Measurements from ENCODE around the gene BARD1. TPM values are rescaled to one million over a fixed set of nuclear protein-coding genes. Genes with fewer than 3 reads are reported as not detected.

BARD1 gene
- total and polyA plus RNA-seq, 2 donors (not counting 1 experiment from before 2014, with no cell fraction given), result 4.3 to 20.7 TPM

DNA sequence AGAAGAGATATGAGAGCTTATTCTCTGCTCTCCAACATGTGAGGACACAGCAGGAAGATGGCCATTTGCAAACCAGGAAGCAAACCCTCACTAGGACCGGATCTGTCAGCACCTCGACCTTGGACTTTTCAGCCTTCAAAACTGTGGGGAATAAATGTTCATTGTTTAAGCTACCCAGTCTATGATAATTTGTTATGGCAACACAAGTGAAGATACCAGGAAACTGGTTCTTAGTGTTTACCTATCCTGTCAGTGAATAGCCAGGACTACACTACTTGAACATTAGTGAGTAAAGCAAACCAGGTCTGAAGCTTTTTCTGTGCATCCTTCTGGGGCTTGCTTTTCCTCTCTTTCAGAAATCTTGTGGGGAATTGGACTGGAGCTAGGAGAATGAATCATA, 44.4 kb upstream of the BARD1 start:
- CTCF ChIA-PET, result no interaction called here
- Mint-ChIP-seq H3K9me3 (ENCODE audit: insufficient read depth) (no peaks in the 10 kb centered on the region), H3K4me3 (no peak overlapping the region), H3K27ac (no peak overlapping the region), H3K27me3 (no peaks in the 10 kb centered on the region), H3K4me1 (no peaks in the 10 kb centered on the region)
- H3K9me3 ChIP-seq (ENCODE audit: control extremely low read depth in 1 of 3, control insufficient read depth in 2 of 3, insufficient read depth in 1 of 3, low read length in 2 of 3), result peaks cover 0 to 1% (median 0%) of the 10 kb centered on the region in 3 donors
- H3K36me3 ChIP-seq (replicated peaks in 1 of 2; ENCODE audit: control extremely low read depth in 1 of 2, control insufficient read depth in 1 of 2, extremely low read depth in 1 of 2, insufficient read depth in 2 of 2, low read length in 1 of 2), result no peaks in the 10 kb centered on the region
- no peak overlapping the region for H3K9ac ChIP-seq (ENCODE audit: low read length)
- no peak for TF ChIP-seq EZH2 (IDR thresholded peaks at IDR 0.05; ENCODE audit: borderline replicate concordance, insufficient read depth, low read depth, low read length, poor library complexity, severe bottlenecking)
- TF ChIP-seq, protein P1, sequence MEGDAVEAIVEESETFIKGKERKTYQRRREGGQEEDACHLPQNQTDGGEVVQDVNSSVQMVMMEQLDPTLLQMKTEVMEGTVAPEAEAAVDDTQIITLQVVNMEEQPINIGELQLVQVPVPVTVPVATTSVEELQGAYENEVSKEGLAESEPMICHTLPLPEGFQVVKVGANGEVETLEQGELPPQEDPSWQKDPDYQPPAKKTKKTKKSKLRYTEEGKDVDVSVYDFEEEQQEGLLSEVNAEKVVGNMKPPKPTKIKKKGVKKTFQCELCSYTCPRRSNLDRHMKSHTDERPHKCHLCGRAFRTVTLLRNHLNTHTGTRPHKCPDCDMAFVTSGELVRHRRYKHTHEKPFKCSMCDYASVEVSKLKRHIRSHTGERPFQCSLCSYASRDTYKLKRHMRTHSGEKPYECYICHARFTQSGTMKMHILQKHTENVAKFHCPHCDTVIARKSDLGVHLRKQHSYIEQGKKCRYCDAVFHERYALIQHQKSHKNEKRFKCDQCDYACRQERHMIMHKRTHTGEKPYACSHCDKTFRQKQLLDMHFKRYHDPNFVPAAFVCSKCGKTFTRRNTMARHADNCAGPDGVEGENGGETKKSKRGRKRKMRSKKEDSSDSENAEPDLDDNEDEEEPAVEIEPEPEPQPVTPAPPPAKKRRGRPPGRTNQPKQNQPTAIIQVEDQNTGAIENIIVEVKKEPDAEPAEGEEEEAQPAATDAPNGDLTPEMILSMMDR (IDR thresholded peaks at IDR 0.05), result no peak
- no peak overlapping the region for H3K4me3 ChIP-seq (ENCODE audit: control extremely low read depth in 1 of 5, extremely low read depth in 1 of 5, insufficient read depth in 1 of 5, low read depth in 2 of 5, low read length in 4 of 5)
- no peak overlapping the region for H3K27ac ChIP-seq (ENCODE audit: low read length in 2 of 2)
- WGBS (ENCODE audit: insufficient coverage), result no CpG with 5 or more reads among the region's 2 CpGs
- DNase-seq, result no peak
- no peaks in the 10 kb centered on the region for H4K20me1 ChIP-seq (ENCODE audit: control insufficient read depth, insufficient read depth, low read length, poor library complexity, severe bottlenecking)
- POLR2A ChIA-PET, result no interaction called here
- no peak overlapping the region for H2AFZ ChIP-seq (ENCODE audit: insufficient read depth, low read depth, low read length, poor library complexity, severe bottlenecking)
- H3K4me1 ChIP-seq (ENCODE audit: control insufficient read depth in 2 of 2, insufficient read depth in 2 of 2, low read length in 2 of 2), result no peaks in the 10 kb centered on the region
- H3K79me2 ChIP-seq (ENCODE audit: control insufficient read depth, insufficient read depth, low read length), result no peaks in the 10 kb centered on the region
- intact Hi-C loops (cut with micrococcal nuclease), result no loop called here
- H3K27me3 ChIP-seq (replicated peaks in 1 of 4; ENCODE audit: control extremely low read depth in 1 of 4, control insufficient read depth in 3 of 4, insufficient read depth in 4 of 4, low read length in 3 of 4), result no peaks in the 10 kb centered on the region
- no peak overlapping the region for H3K4me2 ChIP-seq (replicated peaks; ENCODE audit: low read depth, low read length, poor library complexity, severe bottlenecking)
- ATAC-seq (ENCODE audit: low read depth), result no peak

GRCh38 chr2:214843823-214844222, 34.3 kb upstream of the BARD1 start:
- ChIA-PET POLR2A (no interaction called here), CTCF (no interaction called here)
- H3K27ac Mint-ChIP-seq, result no peak overlapping the region
- ATAC-seq (ENCODE audit: low read depth), result no peak
- no peak overlapping the region for H3K27ac ChIP-seq (ENCODE audit: low read length in 2 of 2)
- no peaks in the 10 kb centered on the region for H3K36me3 ChIP-seq (replicated peaks in 1 of 2; ENCODE audit: control extremely low read depth in 1 of 2, control insufficient read depth in 1 of 2, extremely low read depth in 1 of 2, insufficient read depth in 2 of 2, low read length in 1 of 2)
- no CpG with 5 or more reads among the region's 2 CpGs for WGBS (ENCODE audit: insufficient coverage)
- intact Hi-C loops (cut with micrococcal nuclease), result no loop called here
- H3K4me3 Mint-ChIP-seq, result no peak overlapping the region
- no peak overlapping the region for H3K4me2 ChIP-seq (replicated peaks; ENCODE audit: low read depth, low read length, poor library complexity, severe bottlenecking)
- peaks cover 5% of the 10 kb centered on the region for H3K4me1 Mint-ChIP-seq
- no peaks in the 10 kb centered on the region for H3K27me3 ChIP-seq (replicated peaks in 1 of 4; ENCODE audit: control extremely low read depth in 1 of 4, control insufficient read depth in 3 of 4, insufficient read depth in 4 of 4, low read length in 3 of 4)
- TF ChIP-seq, protein P1 (IDR thresholded peaks at IDR 0.05), result no peak
- no peak for TF ChIP-seq EZH2 (IDR thresholded peaks at IDR 0.05; ENCODE audit: borderline replicate concordance, insufficient read depth, low read depth, low read length, poor library complexity, severe bottlenecking)
- H2AFZ ChIP-seq (ENCODE audit: insufficient read depth, low read depth, low read length, poor library complexity, severe bottlenecking), result no peak overlapping the region
- no peak overlapping the region for H3K9ac ChIP-seq (ENCODE audit: low read length)
- no peaks in the 10 kb centered on the region for H3K27me3 Mint-ChIP-seq
- H4K20me1 ChIP-seq (ENCODE audit: control insufficient read depth, insufficient read depth, low read length, poor library complexity, severe bottlenecking), result no peaks in the 10 kb centered on the region
- H3K79me2 ChIP-seq (ENCODE audit: control insufficient read depth, insufficient read depth, low read length), result no peaks in the 10 kb centered on the region
- peaks cover 1 to 11% (median 6%) of the 10 kb centered on the region in 3 donors for H3K9me3 ChIP-seq (ENCODE audit: control extremely low read depth in 1 of 3, control insufficient read depth in 2 of 3, insufficient read depth in 1 of 3, low read length in 2 of 3)
- DNase-seq, result no peak
- no peaks in the 10 kb centered on the region for H3K4me1 ChIP-seq (ENCODE audit: control insufficient read depth in 2 of 2, insufficient read depth in 2 of 2, low read length in 2 of 2)
- H3K4me3 ChIP-seq (ENCODE audit: control extremely low read depth in 1 of 5, extremely low read depth in 1 of 5, insufficient read depth in 1 of 5, low read depth in 2 of 5, low read length in 4 of 5), result no peak overlapping the region
- peaks cover 2% of the 10 kb centered on the region for H3K9me3 Mint-ChIP-seq (ENCODE audit: insufficient read depth)
